Measurements from ENCODE around the gene ARIH1. TPM values are rescaled to one million over a fixed set of nuclear protein-coding genes. Genes with fewer than 3 reads are reported as not detected.

Gene ARIH1
- total RNA-seq, 2 experiments from 2014 or later = 127 to 137 TPM

DNA sequence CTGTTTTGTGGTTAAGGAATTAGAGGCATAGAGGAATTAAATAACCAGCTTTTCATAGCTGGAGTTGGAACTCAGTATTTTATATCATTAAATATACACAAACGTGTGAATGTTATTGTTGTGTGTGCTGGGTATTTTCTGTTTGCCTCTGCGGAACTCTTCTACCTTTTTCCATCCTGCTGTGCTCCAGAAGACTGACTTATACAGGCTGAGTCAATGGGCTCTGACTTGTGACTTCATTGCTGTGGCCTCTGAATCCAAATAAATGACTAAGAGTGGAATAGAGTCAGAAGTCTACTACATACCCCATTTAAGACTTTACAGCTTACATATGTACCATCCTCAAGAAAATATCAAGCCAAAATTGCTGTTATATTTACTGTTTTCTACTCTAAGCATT, 17.6 kb downstream of the ARIH1 start:
- Mint-ChIP-seq H3K27me3 (no peaks in the 10 kb centered on the region), H3K27ac (no peak overlapping the region), H3K9me3 (no peaks in the 10 kb centered on the region), H3K4me3 (no peak overlapping the region), H3K4me1 (peaks cover 19% of the 10 kb centered on the region), H3K36me3 (ENCODE audit: low read depth) (peaks cover 2% of the 10 kb centered on the region)
- ChIA-PET POLR2A (no interaction called here), CTCF (no interaction called here)
- DNase-seq = no peak

DNA sequence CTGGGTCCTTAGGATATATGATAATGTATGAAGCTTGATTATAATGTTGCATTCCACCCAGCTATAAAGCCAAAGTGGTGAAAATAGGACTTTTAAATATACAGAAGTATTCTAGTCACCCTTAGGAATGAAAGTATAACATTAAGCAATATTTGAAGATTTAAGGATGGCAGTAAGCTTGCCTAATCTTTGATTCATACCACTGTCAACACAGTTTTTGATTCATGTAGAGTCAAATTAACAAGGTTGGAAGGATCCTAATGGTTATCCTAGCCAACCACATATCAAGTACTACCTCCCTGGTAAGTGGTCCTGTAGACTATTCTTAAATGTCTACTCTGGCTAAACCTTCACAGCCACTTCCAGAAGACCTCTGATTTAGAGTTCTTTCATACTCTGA, 18.6 kb downstream of the ARIH1 start:
- H3K36me3 Mint-ChIP-seq (ENCODE audit: low read depth) = peaks cover 2% of the 10 kb centered on the region
- ChIA-PET POLR2A (no interaction called here), CTCF (interaction anchor here (0.6 to 1.1 kb wide), 3 partner anchors 10 to 80 kb away, joined by 3 read pairs; no protein-coding TSS in a partner anchor)
- H3K9me3 Mint-ChIP-seq = no peaks in the 10 kb centered on the region
- H3K27me3 Mint-ChIP-seq = no peaks in the 10 kb centered on the region
- no peak overlapping the region for H3K27ac Mint-ChIP-seq
- H3K4me1 Mint-ChIP-seq = peaks cover 17% of the 10 kb centered on the region
- H3K4me3 Mint-ChIP-seq = no peak overlapping the region
- no peak for DNase-seq

DNA sequence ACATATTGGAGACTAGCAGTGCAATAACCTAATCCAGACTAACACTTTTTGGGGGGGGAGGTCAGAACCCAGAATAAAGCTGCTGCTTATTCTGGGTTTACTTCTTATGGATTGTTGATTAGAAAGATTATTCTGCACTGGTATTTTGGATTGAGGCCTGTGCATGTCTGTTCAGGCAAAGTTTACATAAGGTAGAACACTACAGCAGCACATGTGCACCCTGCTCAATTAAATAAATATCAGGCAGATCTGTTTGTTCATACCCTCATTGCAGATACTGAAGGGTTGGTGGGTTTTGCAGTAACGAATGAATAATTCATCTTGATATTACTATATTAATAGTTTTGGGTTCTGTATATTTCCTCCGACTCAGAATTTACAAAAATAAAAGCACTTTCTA, 19.1 kb downstream of the ARIH1 start:
- no peak overlapping the region for H3K27ac Mint-ChIP-seq
- no peaks in the 10 kb centered on the region for H3K27me3 Mint-ChIP-seq
- POLR2A ChIA-PET = no interaction called here
- H3K36me3 Mint-ChIP-seq (ENCODE audit: low read depth) = peaks cover 2% of the 10 kb centered on the region
- H3K4me3 Mint-ChIP-seq = no peak overlapping the region
- H3K9me3 Mint-ChIP-seq = no peaks in the 10 kb centered on the region
- peaks cover 13% of the 10 kb centered on the region for H3K4me1 Mint-ChIP-seq
- CTCF ChIA-PET = interaction anchor here (0.6 to 1.4 kb wide), 4 partner anchors 10 to 80 kb away, joined by 3 to 5 read pairs (median 3); no protein-coding TSS in a partner anchor
- no peak for DNase-seq

DNA sequence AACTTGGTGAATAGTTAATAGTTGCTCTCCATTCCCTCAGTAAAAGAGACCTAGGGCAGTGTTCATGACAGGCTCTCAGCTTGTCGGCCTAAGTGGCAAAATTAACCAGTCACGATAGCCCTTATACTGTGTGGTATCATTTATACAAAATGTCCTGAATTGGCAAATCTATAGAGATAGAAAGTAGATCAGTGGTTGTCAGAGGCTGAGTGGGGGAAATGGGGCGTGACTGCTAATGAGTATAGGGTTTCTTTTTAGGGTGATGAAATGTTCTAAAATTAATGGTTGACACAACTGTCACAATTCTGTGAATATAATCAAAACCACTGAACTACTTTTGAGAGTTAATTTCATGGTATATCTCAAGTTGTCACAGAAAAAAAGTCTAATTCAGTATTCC, 20.9 kb downstream of the ARIH1 start:
- Mint-ChIP-seq H3K27ac (no peak overlapping the region), H3K9me3 (no peaks in the 10 kb centered on the region), H3K27me3 (no peaks in the 10 kb centered on the region), H3K4me1 (peaks cover 7% of the 10 kb centered on the region), H3K4me3 (no peak overlapping the region), H3K36me3 (ENCODE audit: low read depth) (peaks cover 4% of the 10 kb centered on the region)
- DNase-seq = no peak
- ChIA-PET CTCF (interaction anchor here (0.6 kb wide), 1 partner anchor 90 kb away, joined by 3 read pairs; no protein-coding TSS in a partner anchor), POLR2A (no interaction called here)

DNA sequence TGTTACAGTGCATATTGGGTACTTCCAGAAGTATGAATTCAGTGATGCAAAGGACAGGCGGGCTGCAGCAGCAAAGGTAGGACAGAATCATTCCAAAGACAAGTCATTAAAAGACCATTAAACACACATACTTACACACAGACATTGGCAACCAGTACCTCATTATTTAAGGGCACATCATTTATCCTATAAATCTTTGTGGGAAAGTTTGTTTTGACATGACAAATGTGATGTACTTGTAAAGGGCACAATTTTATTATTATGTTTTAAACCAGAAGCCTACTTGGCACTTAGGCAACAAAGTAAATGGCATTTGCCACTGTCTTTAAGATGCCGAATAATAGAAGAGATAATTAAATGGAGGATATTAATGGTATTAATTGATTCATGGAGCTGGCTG, 22.7 kb downstream of the ARIH1 start:
- no peak for DNase-seq
- ChIA-PET POLR2A (no interaction called here), CTCF (no interaction called here)
- H3K4me1 Mint-ChIP-seq = peaks cover 4% of the 10 kb centered on the region
- H3K9me3 Mint-ChIP-seq = no peaks in the 10 kb centered on the region
- no peaks in the 10 kb centered on the region for H3K27me3 Mint-ChIP-seq
- peaks cover 4% of the 10 kb centered on the region for H3K36me3 Mint-ChIP-seq (ENCODE audit: low read depth)
- H3K27ac Mint-ChIP-seq = no peak overlapping the region
- no peak overlapping the region for H3K4me3 Mint-ChIP-seq

DNA sequence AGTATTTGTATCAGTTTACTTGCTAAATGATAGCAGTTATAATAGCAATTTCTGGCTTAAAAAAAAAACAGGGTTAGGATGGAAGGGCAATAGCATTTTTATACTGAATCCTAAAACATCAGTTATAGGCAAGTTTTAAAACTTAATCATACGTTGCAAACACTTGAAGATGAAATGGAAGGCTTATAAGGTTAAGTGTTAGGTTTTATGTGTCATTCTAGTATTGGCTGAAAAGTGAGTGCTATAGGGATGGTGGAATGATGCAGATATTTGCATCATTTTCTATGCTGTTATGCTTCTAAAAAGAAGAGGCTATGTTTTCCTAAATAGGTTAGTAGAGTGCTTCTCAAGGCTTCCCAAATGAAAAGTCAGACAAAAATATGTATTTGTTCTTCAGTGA, 23.3 kb downstream of the ARIH1 start:
- Mint-ChIP-seq H3K9me3 (no peaks in the 10 kb centered on the region), H3K4me3 (no peak overlapping the region), H3K27ac (no peak overlapping the region), H3K27me3 (no peaks in the 10 kb centered on the region), H3K4me1 (peaks cover 4% of the 10 kb centered on the region), H3K36me3 (ENCODE audit: low read depth) (peaks cover 4% of the 10 kb centered on the region)
- DNase-seq = no peak
- ChIA-PET CTCF (no interaction called here), POLR2A (interaction anchor here (0.6 kb wide), 1 partner anchor 791 kb away, joined by 3 read pairs; no protein-coding TSS in a partner anchor)

DNA sequence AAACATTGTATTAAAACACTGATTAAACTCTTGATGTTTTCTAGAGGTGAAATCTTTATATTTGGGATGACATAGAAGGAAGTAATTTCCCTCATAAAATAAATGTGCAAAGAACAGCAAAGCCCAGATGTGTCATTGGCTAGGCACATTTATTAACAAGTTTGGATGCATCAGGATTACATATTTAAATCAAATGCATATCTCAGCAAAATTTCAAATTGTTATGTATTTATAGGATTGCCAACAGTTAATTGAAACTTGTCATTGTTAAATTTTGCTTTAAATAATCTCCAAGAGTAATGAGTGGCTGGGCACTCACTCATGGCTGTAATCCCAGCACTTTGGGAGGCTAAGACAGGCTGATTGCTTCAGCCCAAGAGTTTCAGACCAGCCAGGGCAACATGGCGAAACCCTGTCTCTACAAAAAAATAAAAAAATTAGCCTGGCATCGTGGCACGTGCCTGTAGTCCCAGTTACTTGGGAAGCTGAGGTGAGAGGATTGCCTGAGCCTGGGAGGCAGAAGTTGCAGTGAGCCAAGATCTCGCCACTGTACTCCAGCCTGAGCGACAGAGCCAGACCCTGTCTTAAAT, 28.2 kb downstream of the ARIH1 start:
- DNase-seq = no peak
- Mint-ChIP-seq H3K36me3 (ENCODE audit: low read depth) (peaks cover 4% of the 10 kb centered on the region), H3K27ac (no peak overlapping the region), H3K27me3 (no peaks in the 10 kb centered on the region), H3K9me3 (no peaks in the 10 kb centered on the region), H3K4me3 (no peak overlapping the region), H3K4me1 (peaks cover 29% of the 10 kb centered on the region)
- POLR2A ChIA-PET = no interaction called here
- CTCF ChIA-PET = interaction anchor here (0.6 kb wide), 1 partner anchor 21 kb away, joined by 4 read pairs; no protein-coding TSS in a partner anchor

DNA sequence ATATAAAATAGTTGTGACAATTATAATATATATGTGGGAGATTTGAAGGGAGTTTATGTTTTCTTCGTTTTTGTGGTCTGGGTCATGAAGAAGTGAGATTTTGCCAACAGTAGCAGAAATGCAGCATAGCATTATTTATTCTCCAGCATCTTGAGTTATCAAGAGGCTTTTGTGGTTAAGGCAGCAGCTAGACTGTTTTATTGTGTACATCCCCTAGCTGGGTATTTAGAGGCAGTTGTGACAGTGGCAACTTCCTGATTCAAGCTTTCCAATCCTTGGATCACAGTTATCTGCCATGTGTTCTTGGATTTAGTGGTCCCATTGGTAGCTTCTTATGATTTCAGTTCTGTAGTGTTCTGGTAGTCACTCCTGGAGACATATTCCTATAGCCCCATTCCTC, 29.0 kb downstream of the ARIH1 start:
- ChIA-PET POLR2A (no interaction called here), CTCF (no interaction called here)
- H3K4me3 Mint-ChIP-seq = no peak overlapping the region

DNA sequence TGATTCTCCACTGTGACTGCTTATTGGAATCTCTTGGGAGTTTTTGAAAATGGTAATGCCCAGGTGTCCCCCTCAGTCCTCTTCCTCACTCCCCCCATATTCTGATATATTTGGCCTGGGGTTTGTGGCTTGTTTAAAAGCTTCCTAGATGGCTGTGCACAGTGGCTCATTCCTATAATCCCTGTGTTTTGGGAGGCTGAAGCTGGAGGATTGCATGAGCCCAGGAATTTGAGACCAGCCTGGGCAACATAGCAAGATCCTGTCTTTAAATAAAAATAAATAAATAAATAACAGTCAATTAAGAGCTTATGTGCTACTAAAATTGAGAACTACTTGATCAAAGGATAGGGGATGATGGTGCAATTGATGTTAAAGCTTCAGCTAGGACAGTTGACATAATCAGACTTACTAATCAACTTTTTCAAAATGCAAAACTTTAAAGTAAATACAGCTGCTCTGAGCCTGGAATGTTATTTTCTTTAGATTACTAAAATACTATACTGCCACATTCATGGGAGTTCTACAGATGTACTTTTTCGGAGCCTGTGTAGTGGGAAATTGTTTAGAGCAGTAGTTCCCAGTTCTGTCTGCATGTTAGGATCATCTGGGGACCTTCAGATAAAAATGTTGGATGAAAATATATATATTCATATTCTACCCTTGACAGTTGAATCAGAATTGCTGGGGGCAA, 33.4 kb downstream of the ARIH1 start:
- Mint-ChIP-seq H3K27me3 (no peaks in the 10 kb centered on the region), H3K4me1 (peaks cover 36% of the 10 kb centered on the region), H3K9me3 (no peaks in the 10 kb centered on the region), H3K4me3 (no peak overlapping the region), H3K36me3 (ENCODE audit: low read depth) (peaks cover 2% of the 10 kb centered on the region), H3K27ac (no peak overlapping the region)
- ChIA-PET CTCF (interaction anchor here (0.6 kb wide), 1 partner anchor 15 kb away, joined by 3 read pairs; no protein-coding TSS in a partner anchor), POLR2A (no interaction called here)
- DNase-seq = no peak

More for the DNA sequence above, 29.0 kb downstream of the ARIH1 start:
- H3K36me3 Mint-ChIP-seq (ENCODE audit: low read depth) = peaks cover 4% of the 10 kb centered on the region
- no peak overlapping the region for H3K27ac Mint-ChIP-seq
- no peak for DNase-seq
- no peaks in the 10 kb centered on the region for H3K9me3 Mint-ChIP-seq
- no peaks in the 10 kb centered on the region for H3K27me3 Mint-ChIP-seq
- H3K4me1 Mint-ChIP-seq = peaks cover 29% of the 10 kb centered on the region

DNA sequence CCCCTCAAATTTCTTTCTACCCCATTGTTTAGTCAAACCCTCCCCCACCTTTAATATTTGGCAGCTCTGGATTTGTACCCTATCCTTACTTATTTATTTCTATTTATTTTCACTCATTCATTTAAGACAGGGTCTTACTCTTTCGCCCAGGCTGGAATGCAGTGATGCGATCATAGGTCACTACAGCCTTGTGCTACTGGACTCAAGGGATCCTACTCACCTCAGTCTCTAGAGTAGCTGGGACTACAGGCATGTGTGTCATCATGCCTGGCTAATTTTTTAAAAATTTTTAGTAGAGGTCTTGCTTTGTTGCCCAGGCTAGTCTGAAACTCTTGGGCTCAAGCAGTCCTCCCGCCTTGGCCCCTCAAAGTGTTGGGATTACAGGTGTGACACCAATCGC, 35.4 kb downstream of the ARIH1 start:
- no peak overlapping the region for H3K4me3 Mint-ChIP-seq
- H3K36me3 Mint-ChIP-seq (ENCODE audit: low read depth) = peaks cover 4% of the 10 kb centered on the region
- DNase-seq = no peak
- H3K27ac Mint-ChIP-seq = no peak overlapping the region
- no peaks in the 10 kb centered on the region for H3K27me3 Mint-ChIP-seq
- H3K9me3 Mint-ChIP-seq = no peaks in the 10 kb centered on the region
- ChIA-PET POLR2A (no interaction called here), CTCF (interaction anchor here (0.6 kb wide), 1 partner anchor 425 kb away, joined by 5 read pairs; no protein-coding TSS in a partner anchor)
- H3K4me1 Mint-ChIP-seq = peaks cover 19% of the 10 kb centered on the region

DNA sequence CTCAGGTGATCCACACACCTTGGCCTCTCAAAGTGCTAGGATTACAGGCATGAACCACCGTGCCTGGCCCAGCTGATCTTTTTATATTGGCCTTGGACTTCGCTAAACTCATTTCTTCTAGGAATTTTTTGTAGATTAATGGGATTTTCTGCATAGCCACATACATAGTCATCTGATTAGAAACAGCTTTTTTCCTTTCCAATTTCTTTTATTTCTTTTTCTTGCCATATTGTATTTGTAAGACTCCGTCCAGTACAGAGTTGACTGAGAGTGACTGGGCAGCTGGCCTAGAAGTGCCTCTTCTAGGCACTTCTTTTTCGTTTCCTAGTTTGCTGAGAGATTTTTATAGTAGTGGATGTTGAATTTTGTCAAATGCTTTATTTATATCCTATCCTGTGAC, 37.4 kb downstream of the ARIH1 start:
- DNase-seq = no peak
- Mint-ChIP-seq H3K4me1 (peaks cover 17% of the 10 kb centered on the region), H3K4me3 (no peak overlapping the region), H3K9me3 (no peaks in the 10 kb centered on the region), H3K27me3 (no peaks in the 10 kb centered on the region), H3K36me3 (ENCODE audit: low read depth) (peaks cover 4% of the 10 kb centered on the region), H3K27ac (no peak overlapping the region)
- ChIA-PET POLR2A (no interaction called here), CTCF (no interaction called here)

DNA sequence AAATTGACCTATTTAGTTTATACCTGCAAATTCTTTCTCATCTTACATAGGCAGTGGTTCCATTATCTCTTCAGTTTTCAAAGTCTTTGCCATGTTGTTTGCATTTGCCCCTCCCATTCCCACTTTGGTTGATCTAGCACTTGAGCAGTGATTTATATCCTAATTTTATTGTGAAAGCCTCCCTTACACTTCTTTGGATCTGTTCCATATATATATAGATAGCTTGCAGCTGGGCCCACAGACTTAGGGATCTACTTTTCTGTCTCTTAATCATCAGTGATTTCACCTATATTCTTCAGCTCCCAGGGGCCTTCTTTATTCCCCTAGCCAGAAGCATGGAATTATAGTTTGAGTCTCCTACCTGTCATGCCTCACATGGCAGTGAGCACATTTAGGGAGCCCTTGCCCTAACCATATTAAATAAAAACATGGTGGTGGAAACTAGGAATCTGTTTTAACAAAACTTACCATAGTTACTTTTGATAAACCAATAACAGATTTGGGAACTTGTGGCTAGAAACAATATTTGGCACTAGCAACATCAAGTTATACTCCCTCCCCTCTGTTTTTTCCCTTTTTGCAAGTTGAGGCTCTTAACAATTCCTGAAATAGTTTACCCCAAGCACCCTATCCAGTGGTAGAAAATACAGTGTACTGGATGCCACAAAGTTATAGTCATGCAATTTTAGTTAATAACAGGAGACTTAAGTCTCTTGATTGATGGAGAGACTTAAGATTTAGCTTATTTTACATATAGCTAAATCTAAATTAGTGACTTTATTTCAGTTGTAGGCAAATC, 41.7 kb downstream of the ARIH1 start:
- H3K9me3 Mint-ChIP-seq = no peaks in the 10 kb centered on the region
- ChIA-PET CTCF (no interaction called here), POLR2A (no interaction called here)
- peaks cover 22% of the 10 kb centered on the region for H3K4me1 Mint-ChIP-seq
- DNase-seq = no peak
- H3K27ac Mint-ChIP-seq = no peak overlapping the region
- no peaks in the 10 kb centered on the region for H3K27me3 Mint-ChIP-seq
- peaks cover 8% of the 10 kb centered on the region for H3K36me3 Mint-ChIP-seq (ENCODE audit: low read depth)
- H3K4me3 Mint-ChIP-seq = no peak overlapping the region

DNA sequence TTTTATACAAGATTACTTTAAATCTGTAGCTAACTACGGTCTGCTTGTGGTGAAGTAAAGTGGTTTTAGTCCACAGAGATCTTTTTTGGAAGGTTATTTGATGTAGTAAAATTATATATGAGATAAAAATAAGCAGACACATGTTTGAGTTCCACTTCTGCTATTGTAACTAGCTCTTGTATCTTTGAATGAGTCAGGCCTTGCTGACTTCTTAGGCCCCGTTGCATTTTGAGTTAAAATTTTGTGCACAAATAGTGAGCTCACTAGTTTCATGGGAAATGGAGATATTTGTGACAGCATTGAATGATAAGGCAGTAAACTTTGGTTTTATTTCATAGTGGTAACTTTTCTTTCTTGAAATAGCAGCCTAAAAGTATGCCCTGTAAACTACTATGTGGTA, 42.6 kb downstream of the ARIH1 start:
- Mint-ChIP-seq H3K9me3 (no peaks in the 10 kb centered on the region), H3K36me3 (ENCODE audit: low read depth) (peaks cover 13% of the 10 kb centered on the region), H3K27me3 (no peaks in the 10 kb centered on the region), H3K4me1 (peaks cover 19% of the 10 kb centered on the region), H3K4me3 (no peak overlapping the region), H3K27ac (no peak overlapping the region)
- DNase-seq = no peak
- ChIA-PET CTCF (no interaction called here), POLR2A (no interaction called here)

All from activated CD4-positive, alpha-beta T cell treated with anti-CD3 and anti-CD28 coated beads, Interleukin-2, amount 10 ng/mL, durations not matched to agents 7 days and 5 days (primary cell).